ENCODE measurements around the gene MRPS18A. TPM values are rescaled to one million over a fixed set of nuclear protein-coding genes. Genes with fewer than 3 reads are reported as not detected.

MRPS18A gene
- total and polyA plus RNA-seq, 2 of the 13 experiments (the other 11 are each of a cell fraction or from before 2014, with no cell fraction given), result 87.8 to 89.1 TPM

GRCh38 chr6:43629104-43629504 is 58.5 kb downstream of the MRPS18A start, which contains the start of gene GTPBP2 (continued):
- TF ChIP-seq ZNF724P (CRISPR knock-in tag; IDR thresholded peaks at IDR 0.05; ENCODE audit: borderline replicate concordance), result no peak
- no peak for TF ChIP-seq RARA (CRISPR knock-in tag; IDR thresholded peaks at IDR 0.05)
- no peak for TF ChIP-seq ZNF564 (CRISPR knock-in tag; IDR thresholded peaks at IDR 0.05)
- no peak for TF ChIP-seq CEBPG (CRISPR knock-in tag; IDR thresholded peaks at IDR 0.05)
- no peak for TF ChIP-seq ZNF234 (CRISPR knock-in tag; conservative IDR thresholded peaks at IDR 0.05)
- TF ChIP-seq ZNF264 (CRISPR knock-in tag; IDR thresholded peaks at IDR 0.05), result no peak
- TF ChIP-seq DR1 (CRISPR knock-in tag; IDR thresholded peaks at IDR 0.05), result no peak
- TF ChIP-seq ARID5B (CRISPR knock-in tag; IDR thresholded peaks at IDR 0.05), result no peak
- TF ChIP-seq RNF219 (CRISPR knock-in tag; IDR thresholded peaks at IDR 0.05), result no peak
- TF ChIP-seq RFXANK (CRISPR knock-in tag; IDR thresholded peaks at IDR 0.05), result no peak
- no peak for TF ChIP-seq ZNF781 (CRISPR knock-in tag; IDR thresholded peaks at IDR 0.05; ENCODE audit: borderline replicate concordance, not compliant biosample characterization)
- TF ChIP-seq MLX (CRISPR knock-in tag; IDR thresholded peaks at IDR 0.05), result peak; percentile 70
- TF ChIP-seq TFDP1 (CRISPR knock-in tag; IDR thresholded peaks at IDR 0.05; ENCODE audit: borderline replicate concordance), result peak; percentile 94; the same call in 1 of the 2 replicates
- TF ChIP-seq ZNF576 (CRISPR knock-in tag; IDR thresholded peaks at IDR 0.05), result no peak
- TF ChIP-seq CHCHD3 (CRISPR knock-in tag; IDR thresholded peaks at IDR 0.05), result no peak
- TF ChIP-seq ZNF891 (CRISPR knock-in tag; IDR thresholded peaks at IDR 0.05), result no peak
- no peak for TF ChIP-seq MIER2 (CRISPR knock-in tag; IDR thresholded peaks at IDR 0.05)
- TF ChIP-seq ZXDC (CRISPR knock-in tag; IDR thresholded peaks at IDR 0.05), result no peak
- TF ChIP-seq MXD4 (CRISPR knock-in tag; IDR thresholded peaks at IDR 0.05), result no peak

All from HepG2 (cell line).